Left cardiac atrium (tissue), 4 donors: Measurements from ENCODE around the gene ARL5C. TPM values are rescaled to one million over a fixed set of nuclear protein-coding genes. Genes with fewer than 3 reads are reported as not detected.

ENCODE experiments used
- ATAC-seq, 2 donors: fragments of 200-7000 bp; cut with Tn5 transposase; one replicate each; pipeline ENCODE4 v1.9.1; 2020; ENCODE audit warnings: mild to moderate bottlenecking in 2 of 2, moderate library complexity in 2 of 2
- DNase-seq: peaks from one replicate; pipeline ENCODE4 v3.0.0-alpha.2; 2020
- intact Hi-C, 2 donors: fragments of 100-400 bp; cut with DNase I; formaldehyde crosslinking; loops; one replicate each; pipeline versions ENCODE4 v1.14.1 to v1.15.1; 2022 to 2023
- total RNA-seq, 2 donors: library from RNA; stranded (reverse); fragmentation: NEBNext Ultra II Directional; extraction: Animal tissue kit (Norgen Biotek cat#: 25700); gene quantifications; one replicate each; pipeline ENCODE4 v1.2.1, GENCODE V29; 2021
- donor health status: DM: no; HTN: yes; CAD: no.
- donor health status: DM: no; HTN: yes; CAD: no; lungs with severe emphysema.
- donor health status: DM: yes; HTN: yes; CAD: no.
- donor health status: Dilated cardiomyopathy.

Gene ARL5C
- total RNA-seq, 2 donors from 2014 or later, result not detected

- no peak for ATAC-seq
- intact Hi-C loops, result no loop called here
- DNase-seq, result no peak
Measured at GRCh38 chr17:39195568-39196160, 29.7 kb upstream of the ARL5C start.

- DNase-seq (no peak), ATAC-seq (no peak)
- intact Hi-C loops, result no loop called here
Measured at GRCh38 chr17:39194985-39195524, 29.1 kb upstream of the ARL5C start.

GRCh38 chr17:39194089-39194984 is 28.4 kb upstream of the ARL5C start:
- peak; percentile 79 for DNase-seq
- intact Hi-C loops, result no loop called here
- ATAC-seq, result peak; percentile 39 to 54

- intact Hi-C loops, result no loop called here
- DNase-seq, result no peak
- no peak for ATAC-seq
Measured at GRCh38 chr17:39193346-39193745, 27.4 kb upstream of the ARL5C start.

- DNase-seq, result no peak
- intact Hi-C loops, result no loop called here
- no peak for ATAC-seq
Measured at GRCh38 chr17:39192901-39193300, 26.9 kb upstream of the ARL5C start.

GRCh38 chr17:39191750-39192510 is 26.0 kb upstream of the ARL5C start:
- no peak for ATAC-seq
- intact Hi-C loops, result no loop called here
- no peak for DNase-seq

- intact Hi-C loops, result no loop called here
- ATAC-seq (no peak), DNase-seq (no peak)
Measured at GRCh38 chr17:39187152-39187830, 21.3 kb upstream of the ARL5C start.

GRCh38 chr17:39186481-39187002 is 20.6 kb upstream of the ARL5C start:
- DNase-seq (no peak), ATAC-seq (no peak)
- intact Hi-C loops, result no loop called here

GRCh38 chr17:39183720-39184119 is 17.8 kb upstream of the ARL5C start:
- intact Hi-C loops, result no loop called here
- ATAC-seq, result no peak
- DNase-seq, result no peak

- intact Hi-C loops, result no loop called here
- DNase-seq (no peak), ATAC-seq (no peak)
Measured at GRCh38 chr17:39183045-39183444, 17.1 kb upstream of the ARL5C start.

- no peak for DNase-seq
- ATAC-seq, result no peak
- intact Hi-C loops, result no loop called here
Measured at GRCh38 chr17:39181303-39181702, 15.3 kb upstream of the ARL5C start.

GRCh38 chr17:39178536-39178935 is 12.6 kb upstream of the ARL5C start:
- no peak for DNase-seq
- no peak for ATAC-seq
- intact Hi-C loops, result no loop called here

GRCh38 chr17:39177256-39177655 is 11.3 kb upstream of the ARL5C start:
- peak in 1 of 2 donors; percentile 9 for ATAC-seq
- DNase-seq, result no peak
- intact Hi-C loops, result no loop called here

- ATAC-seq, result no peak
- intact Hi-C loops, result loop anchor here in 1 of 2 donors (2.0 kb wide), 1 partner anchor 193 kb away; no protein-coding TSS in a partner anchor
- DNase-seq, result no peak
Measured at GRCh38 chr17:39175695-39176093, 9.7 kb upstream of the ARL5C start.

- intact Hi-C loops, result loop anchor here in 1 of 2 donors (2.0 kb wide), 1 partner anchor 192 kb away; no protein-coding TSS in a partner anchor
Measured at GRCh38 chr17:39174920-39175694, 9.1 kb upstream of the ARL5C start.

GRCh38 chr17:39173526-39174274 is 7.7 kb upstream of the ARL5C start:
- ATAC-seq, result no peak
- DNase-seq, result no peak
- intact Hi-C loops, result loop anchor here in 1 of 2 donors (2.0 kb wide), 1 partner anchor 191 kb away; no protein-coding TSS in a partner anchor

More at GRCh38 chr17:39174920-39175694, 9.1 kb upstream of the ARL5C start:
- peak; percentile 86 for DNase-seq
- ATAC-seq, result peak; percentile 73 to 75

- ATAC-seq (no peak), DNase-seq (no peak)
- intact Hi-C loops, result no loop called here
Measured at GRCh38 chr17:39173080-39173479, 7.1 kb upstream of the ARL5C start.
